Measurements from ENCODE around the gene OBP2A.
"Not testable (repeated sequence)": the region's sequence is repeated elsewhere in the genome, so short reads cannot be mapped to it uniquely, and the experiment has no call there.

OBP2A gene

GRCh38 chr9:135517407-135517822 is 28.5 kb upstream of the OBP2A start:
- no peak overlapping the region for H3K4me3 ChIP-seq (ENCODE audit: low read length)
- no peak for TF ChIP-seq ZNF274 (IDR thresholded peaks at IDR 0.05; ENCODE audit: low read depth, low read length)

GRCh38 chr9:135519179-135519971 is 26.6 kb upstream of the OBP2A start:
- H3K4me3 ChIP-seq (ENCODE audit: low read length), result no peak overlapping the region
- no peak for TF ChIP-seq ZNF274 (IDR thresholded peaks at IDR 0.05; ENCODE audit: low read depth, low read length)

- TF ChIP-seq ZNF274 (IDR thresholded peaks at IDR 0.05; ENCODE audit: low read depth, low read length), result no peak
- H3K4me3 ChIP-seq (ENCODE audit: low read length), result no peak within 1 kb of the TSS
These were observed 24.9 kb upstream of the OBP2A start, which contains the start of gene LCN1 for GRCh38 chr9:135520916-135521607. Gene LCN1, plus strand, starts transcription at chr9:135521440. Its CDS starts 58 bp downstream, at chr9:135521498.

- no peak overlapping the region for H3K4me3 ChIP-seq (ENCODE audit: low read length)
- TF ChIP-seq ZNF274 (IDR thresholded peaks at IDR 0.05; ENCODE audit: low read depth, low read length), result no peak
These were observed 24.3 kb upstream of the OBP2A start for GRCh38 chr9:135521608-135522095.

GRCh38 chr9:135522137-135522877 is 23.6 kb upstream of the OBP2A start:
- TF ChIP-seq ZNF274 (IDR thresholded peaks at IDR 0.05; ENCODE audit: low read depth, low read length), result no peak

GRCh38 chr9:135522931-135523330 is 23.0 kb upstream of the OBP2A start:
- H3K4me3 ChIP-seq (ENCODE audit: low read length), result no peak overlapping the region
- no peak for TF ChIP-seq ZNF274 (IDR thresholded peaks at IDR 0.05; ENCODE audit: low read depth, low read length)

More at GRCh38 chr9:135522137-135522877, 23.6 kb upstream of the OBP2A start:
- no peak overlapping the region for H3K4me3 ChIP-seq (ENCODE audit: low read length)

GRCh38 chr9:135523521-135524129 is 22.3 kb upstream of the OBP2A start:
- H3K4me3 ChIP-seq (ENCODE audit: low read length), result no peak overlapping the region
- no peak for TF ChIP-seq ZNF274 (IDR thresholded peaks at IDR 0.05; ENCODE audit: low read depth, low read length)

- TF ChIP-seq ZNF274 (IDR thresholded peaks at IDR 0.05; ENCODE audit: low read depth, low read length), result no peak
- no peak overlapping the region for H3K4me3 ChIP-seq (ENCODE audit: low read length)
These were observed 21.6 kb upstream of the OBP2A start for GRCh38 chr9:135524130-135524861.

- H3K4me3 ChIP-seq (ENCODE audit: low read length), result no peak overlapping the region
- no peak for TF ChIP-seq ZNF274 (IDR thresholded peaks at IDR 0.05; ENCODE audit: low read depth, low read length)
These were observed 20.5 kb upstream of the OBP2A start for GRCh38 chr9:135525241-135526088.

- TF ChIP-seq ZNF274 (IDR thresholded peaks at IDR 0.05; ENCODE audit: low read depth, low read length), result no peak
- no peak overlapping the region for H3K4me3 ChIP-seq (ENCODE audit: low read length)
These were observed 19.7 kb upstream of the OBP2A start for GRCh38 chr9:135526089-135526729.

- TF ChIP-seq ZNF274 (IDR thresholded peaks at IDR 0.05; ENCODE audit: low read depth, low read length), result no peak
- no peak overlapping the region for H3K4me3 ChIP-seq (ENCODE audit: low read length)
These were observed 19.0 kb upstream of the OBP2A start for GRCh38 chr9:135526730-135527571.

GRCh38 chr9:135528842-135529435 is 17.0 kb upstream of the OBP2A start:
- not testable (repeated sequence) for H3K4me3 ChIP-seq (ENCODE audit: low read length)
